ENCODE measurements around the gene TCHP.

GRCh38 chr12:109861689-109862314, 38.3 kb upstream of the TCHP start:
- TF ChIP-seq CTCF (IDR thresholded peaks at IDR 0.05; ENCODE audit: insufficient read depth, low read depth, low read length) (no peak), EZH2 (IDR thresholded peaks at IDR 0.05; ENCODE audit: insufficient read depth, low read length) (no peak)

Measured in astrocyte (in vitro differentiated cells and primary cell).